Fibroblast of pulmonary artery (primary cell): ENCODE results near the gene GTF3A.

ENCODE experiments used
- DNase-seq: peaks from one replicate; pipeline ENCODE4 v3.0.0-alpha.2; 2010; ENCODE audit warnings: low read depth
- H3K4me3 ChIP-seq: replicated peaks from 2 replicates; pipeline ENCODE4 v1.5.1; 2011; ENCODE audit warnings: low read depth, mild to moderate bottlenecking, control low read depth, low read length, moderate library complexity
- CTCF ChIP-seq: IDR thresholded peaks from 2 replicates; pipeline ENCODE4 v1.5.1; 2011; ENCODE audit warnings: mild to moderate bottlenecking, control low read depth, low read length, inconsistent platforms; ENCODE audit errors: missing control alignments

Gene GTF3A

DNA sequence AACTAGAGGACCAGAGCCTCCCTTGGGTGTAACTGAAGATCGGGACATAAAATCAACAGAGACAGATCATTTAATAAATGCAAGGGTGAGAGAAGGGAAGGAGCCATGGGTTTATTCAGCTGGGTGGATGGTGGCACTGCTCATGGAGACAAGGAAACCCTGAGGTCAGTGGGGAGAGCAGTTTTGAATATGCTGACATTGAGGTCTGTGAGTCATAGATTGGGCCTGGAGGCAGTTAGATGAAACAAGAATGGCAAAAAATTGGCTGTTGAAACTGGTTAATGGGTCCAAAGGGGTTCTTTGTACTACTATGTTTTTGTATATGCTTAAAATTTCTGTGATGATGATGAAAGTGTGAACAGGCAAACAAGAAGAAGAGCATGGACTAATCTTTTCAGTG is 5.1 kb upstream of the GTF3A start:
- H3K4me3 ChIP-seq: no peak overlapping the region
- TF ChIP-seq CTCF: no peak
- DNase-seq: no peak

DNA sequence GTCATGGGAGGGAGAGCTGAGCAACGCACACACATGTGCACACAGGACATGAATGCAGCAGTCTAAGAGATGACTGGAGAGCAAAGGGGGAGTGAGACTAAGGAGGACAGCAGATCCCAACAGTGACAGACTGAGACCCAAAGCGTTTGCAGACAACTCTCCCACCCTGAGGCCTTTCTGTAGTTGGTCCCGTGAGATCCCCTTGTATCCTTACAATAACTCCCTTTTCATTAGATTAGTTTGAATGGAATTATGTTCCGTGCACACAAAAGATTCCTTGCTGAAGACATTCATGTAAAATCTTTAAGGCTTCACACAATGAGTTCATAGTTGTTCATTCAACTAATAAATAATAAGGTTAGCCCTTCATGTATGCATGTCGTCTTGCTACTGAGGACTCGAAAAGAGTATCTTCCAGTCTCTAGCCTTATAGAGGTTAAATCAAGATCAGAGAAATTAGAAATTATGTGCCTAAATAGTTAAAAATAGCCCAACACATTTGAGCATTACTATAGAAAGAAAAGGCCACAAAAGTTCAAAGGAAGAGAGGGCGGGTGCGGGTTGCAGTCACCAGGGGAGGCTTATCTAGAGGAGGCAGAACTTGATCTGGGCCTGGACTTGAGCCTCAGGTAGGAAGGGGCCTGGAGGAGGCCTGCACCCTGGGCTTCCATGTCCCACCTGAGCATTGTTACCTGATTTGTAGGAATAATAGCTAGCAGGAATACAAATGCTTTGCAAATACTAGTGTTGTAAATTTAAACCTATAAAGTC is 3.1 kb upstream of the GTF3A start:
- no peak for TF ChIP-seq CTCF
- DNase-seq: no peak
- no peak overlapping the region for H3K4me3 ChIP-seq

GRCh38 chr13:27423333-27423732 is 1.1 kb upstream of the GTF3A start:
- no peak for DNase-seq
- no peak for TF ChIP-seq CTCF
- no peak overlapping the region for H3K4me3 ChIP-seq

GRCh38 chr13:27425158-27425917 is 919 bp downstream of the GTF3A start:
- H3K4me3 ChIP-seq: peak overlapping the region; percentile 67
- no peak for DNase-seq
- no peak for TF ChIP-seq CTCF

GRCh38 chr13:27425918-27426630 is 1.7 kb downstream of the GTF3A start:
- H3K4me3 ChIP-seq: peak overlapping the region; percentile 67
- peak; percentile 77 for DNase-seq
- TF ChIP-seq CTCF: peak; percentile 58

DNA sequence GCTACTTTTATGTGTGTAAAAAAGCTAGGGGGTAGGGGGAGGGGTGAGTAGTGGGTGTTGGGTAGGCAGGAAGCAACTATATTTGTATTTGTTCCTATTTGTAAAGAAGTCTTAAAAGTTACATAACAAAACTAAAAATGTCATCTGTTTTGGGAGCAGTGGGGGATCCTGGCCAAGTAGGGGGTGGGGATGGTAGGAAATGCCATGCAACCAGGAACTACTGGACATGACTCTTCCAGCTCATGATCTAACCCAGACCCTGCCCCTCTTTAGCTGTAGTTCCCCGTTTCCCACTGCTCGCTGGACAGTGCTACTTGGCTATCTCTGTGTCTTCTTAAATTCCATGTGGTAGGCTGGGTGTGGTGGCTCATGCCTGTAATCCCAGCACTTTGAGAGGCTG is 3.2 kb downstream of the GTF3A start:
- no peak for DNase-seq
- no peak overlapping the region for H3K4me3 ChIP-seq
- no peak for TF ChIP-seq CTCF
